Uterus (tissue), 2 donors: ENCODE results near the gene KRCC1.

Source experiments
- CTCF ChIP-seq, 4 experiments: fragments of 200-600 bp in 2 of 4; fragments of 450-650 bp in 2 of 4; sonication (generic) in 2 of 4; IDR thresholded peaks; one replicate each; pipeline ENCODE4 v1.5.1; 2016 to 2019; ENCODE audit warnings: antibody characterized with exemption in 4 of 4, mild to moderate bottlenecking in 2 of 4, moderate library complexity in 1 of 4
- POLR2A ChIP-seq, 2 donors: fragments of 450-650 bp; IDR thresholded peaks; one replicate each; pipeline ENCODE4 v1.6.1; 2016; ENCODE audit warnings: antibody characterized with exemption in 2 of 2, mild to moderate bottlenecking in 1 of 2, moderate library complexity in 1 of 2

GRCh38 chr2:88036182-88036581 is 19.4 kb downstream of the KRCC1 start:
- no peak for TF ChIP-seq POLR2A (IDR thresholded peaks at IDR 0.05)
- no peak for TF ChIP-seq CTCF (IDR thresholded peaks at IDR 0.05)
